ENCODE results near the gene OSGEPL1.

Gene OSGEPL1

DNA sequence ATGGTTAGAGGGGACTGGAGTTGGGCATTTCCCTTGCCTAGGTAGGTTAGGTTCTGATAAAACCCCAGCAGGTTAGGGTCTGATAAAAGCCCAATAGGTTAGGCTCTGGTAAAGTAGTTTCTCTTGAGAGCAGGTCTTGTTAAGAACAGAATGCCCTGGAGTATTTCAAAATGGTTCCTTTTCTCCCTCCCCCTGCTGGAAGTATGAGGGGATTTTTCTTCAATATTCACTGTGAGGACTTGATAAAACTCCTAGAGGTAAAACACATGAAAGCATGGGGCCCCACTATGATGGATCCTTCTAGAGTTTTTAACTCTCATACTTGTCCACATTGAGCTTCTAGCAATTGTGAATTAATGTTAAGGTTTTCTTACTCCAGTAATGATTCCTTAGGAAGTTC is 60.5 kb downstream of the OSGEPL1 start:
- TF ChIP-seq, protein P1, sequence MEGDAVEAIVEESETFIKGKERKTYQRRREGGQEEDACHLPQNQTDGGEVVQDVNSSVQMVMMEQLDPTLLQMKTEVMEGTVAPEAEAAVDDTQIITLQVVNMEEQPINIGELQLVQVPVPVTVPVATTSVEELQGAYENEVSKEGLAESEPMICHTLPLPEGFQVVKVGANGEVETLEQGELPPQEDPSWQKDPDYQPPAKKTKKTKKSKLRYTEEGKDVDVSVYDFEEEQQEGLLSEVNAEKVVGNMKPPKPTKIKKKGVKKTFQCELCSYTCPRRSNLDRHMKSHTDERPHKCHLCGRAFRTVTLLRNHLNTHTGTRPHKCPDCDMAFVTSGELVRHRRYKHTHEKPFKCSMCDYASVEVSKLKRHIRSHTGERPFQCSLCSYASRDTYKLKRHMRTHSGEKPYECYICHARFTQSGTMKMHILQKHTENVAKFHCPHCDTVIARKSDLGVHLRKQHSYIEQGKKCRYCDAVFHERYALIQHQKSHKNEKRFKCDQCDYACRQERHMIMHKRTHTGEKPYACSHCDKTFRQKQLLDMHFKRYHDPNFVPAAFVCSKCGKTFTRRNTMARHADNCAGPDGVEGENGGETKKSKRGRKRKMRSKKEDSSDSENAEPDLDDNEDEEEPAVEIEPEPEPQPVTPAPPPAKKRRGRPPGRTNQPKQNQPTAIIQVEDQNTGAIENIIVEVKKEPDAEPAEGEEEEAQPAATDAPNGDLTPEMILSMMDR (IDR thresholded peaks at IDR 0.05; ENCODE audit: borderline replicate concordance, insufficient read depth, low read depth, low read length): no peak
- no peak overlapping the region for H3K4me3 ChIP-seq (ENCODE audit: low read depth, low read length)

DNA sequence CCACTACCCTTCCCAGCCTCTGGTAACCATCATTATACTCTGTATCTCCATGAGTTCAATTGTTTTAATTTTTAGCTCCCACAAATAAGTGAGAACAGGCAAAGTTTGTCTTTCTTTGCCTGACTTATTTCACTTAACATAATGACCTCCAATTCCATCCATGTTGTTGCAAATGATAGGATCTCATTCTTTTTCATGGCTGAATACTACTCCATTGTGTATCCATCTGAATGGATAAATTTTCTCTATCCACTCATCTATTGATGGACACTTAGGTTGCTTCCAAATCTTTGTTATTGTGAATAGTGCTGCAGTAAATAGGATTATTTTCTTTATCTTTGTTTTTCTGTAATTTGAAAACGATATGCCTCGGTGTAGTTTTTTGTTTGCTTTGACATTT is 61.9 kb downstream of the OSGEPL1 start:
- TF ChIP-seq, protein P1 (IDR thresholded peaks at IDR 0.05; ENCODE audit: borderline replicate concordance, insufficient read depth, low read depth, low read length): no peak
- no peak overlapping the region for H3K4me3 ChIP-seq (ENCODE audit: low read depth, low read length)

DNA sequence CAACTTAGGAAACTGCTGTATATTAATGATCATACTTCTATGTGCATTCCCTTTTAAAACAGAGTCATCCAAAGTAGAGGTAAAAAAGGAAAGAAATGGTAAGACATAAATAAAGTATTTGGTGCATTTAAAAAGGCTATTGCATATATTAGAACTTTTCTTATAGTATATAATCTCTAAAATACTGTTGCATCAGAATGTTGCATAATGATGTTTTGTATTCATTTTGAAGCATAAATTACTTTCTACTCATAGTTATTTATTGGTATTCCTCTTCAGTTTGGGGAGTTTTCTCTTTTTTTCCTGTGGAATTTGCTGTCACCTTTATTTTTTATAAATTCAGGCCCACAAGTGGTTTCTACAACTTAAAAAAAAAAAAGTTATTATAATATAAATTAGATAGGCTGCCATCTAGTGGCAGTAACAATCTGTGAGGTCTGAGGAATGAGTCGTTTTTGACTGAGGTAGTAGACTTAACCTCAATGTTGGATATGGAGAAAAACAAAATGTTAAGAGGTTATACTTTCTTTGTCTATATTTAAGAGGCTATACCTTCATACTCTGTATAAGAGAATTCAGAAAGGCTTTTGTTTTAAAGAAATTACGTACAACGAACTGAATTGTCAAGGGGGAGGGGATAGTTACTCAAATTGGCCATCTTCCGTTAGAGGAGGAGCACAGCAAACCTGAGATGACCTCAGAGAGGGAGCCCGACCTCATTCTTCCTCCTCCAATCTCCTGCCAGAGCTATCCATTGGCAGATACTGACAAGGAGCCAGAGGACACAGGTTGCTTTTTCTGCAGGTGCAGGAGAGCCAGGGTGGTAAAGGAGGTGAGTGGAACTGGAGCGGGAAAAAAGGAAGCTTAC is 64.3 kb downstream of the OSGEPL1 start:
- TF ChIP-seq, protein P1 (IDR thresholded peaks at IDR 0.05; ENCODE audit: borderline replicate concordance, insufficient read depth, low read depth, low read length): peak; percentile 21; the same call in 1 of the 2 replicates
- H3K4me3 ChIP-seq (ENCODE audit: low read depth, low read length): no peak overlapping the region
